Superior temporal gyrus (tissue), 1 donor: ENCODE results near the gene THAP9.
"Not testable (repeated sequence)": the region's sequence is repeated elsewhere in the genome, so short reads cannot be mapped to it uniquely, and the experiment has no call there.

Source experiments
- DNase-seq: peaks from one replicate; pipeline ENCODE4 v3.0.0-alpha.2; 2016; ENCODE audit errors: extremely low spot score

THAP9 gene

GRCh38 chr4:82896755-82897154 lies 3.8 kb upstream of the THAP9 start:
- no peak for DNase-seq

DNA sequence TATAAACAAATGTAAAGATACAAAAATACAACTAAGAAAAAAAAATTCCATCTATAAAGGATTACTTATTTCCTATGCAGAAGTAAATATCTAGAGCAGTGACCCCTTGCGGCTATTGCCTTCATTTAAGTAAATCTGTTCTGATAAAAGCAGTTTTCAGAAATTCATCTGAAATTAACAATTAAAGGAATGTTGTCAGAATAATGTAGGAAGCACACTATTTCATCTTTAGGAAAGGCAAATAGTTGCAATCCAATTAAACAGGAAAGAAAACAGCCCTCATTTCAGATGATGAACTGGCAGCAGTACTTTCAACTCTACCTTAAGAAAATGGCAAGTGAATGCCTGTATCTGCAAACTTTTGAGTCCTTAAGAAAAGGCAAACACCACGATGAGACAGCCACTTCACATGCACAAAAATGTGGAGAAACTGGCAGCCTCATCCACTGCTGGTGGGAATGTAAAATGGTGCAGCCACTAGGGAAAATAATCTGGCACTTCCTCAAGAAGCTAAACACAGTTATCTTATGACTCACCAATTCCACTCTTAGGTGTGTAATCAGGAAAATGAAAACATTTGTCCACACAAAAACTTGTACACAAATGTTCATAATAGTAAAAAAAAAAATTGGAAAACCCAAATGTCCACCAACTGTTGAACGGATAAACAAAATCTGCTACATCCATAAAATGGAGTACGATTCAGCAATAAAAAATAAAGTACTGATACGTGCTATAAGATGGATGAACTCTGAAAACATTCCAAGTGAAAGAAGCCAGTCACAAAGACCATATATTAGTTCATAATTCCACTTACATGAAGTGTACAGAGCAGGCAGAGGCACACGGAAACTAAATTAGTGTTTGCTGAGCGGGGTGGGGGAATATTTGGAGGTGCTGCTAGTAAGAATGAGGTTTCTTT lies 2.0 kb upstream of the THAP9 start:
- peak; percentile 57 for DNase-seq

- no peak for DNase-seq
Measured at GRCh38 chr4:82899374-82900065, 1.0 kb upstream of the THAP9 start.

- DNase-seq, result no peak
Measured at GRCh38 chr4:82900066-82900410, 497 bp upstream of the THAP9 start.

DNA sequence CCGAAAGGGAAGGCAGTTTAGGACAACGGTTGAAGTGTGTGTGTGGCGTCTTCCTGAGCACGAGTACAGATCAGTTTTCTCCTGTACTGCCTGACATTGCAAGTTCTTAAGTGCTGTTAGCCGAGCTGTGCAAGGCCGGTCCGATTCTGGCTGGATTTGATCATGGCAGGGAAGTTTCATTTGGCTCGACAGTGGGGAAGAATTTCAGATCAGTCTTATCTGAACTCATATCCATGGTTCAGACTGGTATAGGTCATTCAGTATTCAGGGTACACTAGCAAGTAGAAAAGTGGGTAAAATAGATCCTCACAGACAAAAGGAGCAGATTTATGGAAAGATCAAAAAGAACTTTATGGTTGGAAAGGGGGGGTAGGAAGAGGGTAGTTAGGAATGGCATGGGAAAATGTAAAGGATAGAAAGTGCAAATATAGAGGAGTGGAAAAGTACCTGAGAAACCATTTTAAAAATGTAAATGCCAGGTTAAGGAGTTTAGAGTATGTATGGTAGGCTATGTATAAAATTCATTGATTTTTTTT lies 716 bp downstream of the THAP9 start:
- no peak for DNase-seq

GRCh38 chr4:82903737-82904136 lies 3.2 kb downstream of the THAP9 start:
- DNase-seq, result no peak

GRCh38 chr4:82905205-82905604 lies 4.7 kb downstream of the THAP9 start:
- no peak for DNase-seq

DNA sequence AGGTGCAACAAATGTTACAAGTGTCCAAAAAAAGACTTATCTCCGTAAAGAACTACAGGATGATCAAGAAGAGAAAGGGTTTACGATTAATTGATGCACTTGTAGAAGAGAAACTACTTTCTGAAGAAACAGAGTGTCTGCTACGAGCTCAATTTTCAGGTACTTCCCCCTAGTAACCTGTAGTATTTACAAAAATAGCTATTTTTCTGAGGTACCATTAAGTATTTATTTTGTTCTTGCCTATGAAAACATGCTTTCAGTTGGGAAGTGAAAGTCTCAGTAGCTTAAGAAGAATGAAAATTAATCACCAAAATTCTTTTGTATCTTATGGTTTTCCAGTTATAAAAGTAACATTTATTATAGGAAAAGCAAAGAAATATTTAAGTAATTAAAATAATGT lies 5.9 kb downstream of the THAP9 start:
- no peak for DNase-seq

GRCh38 chr4:82909326-82909725 lies 8.8 kb downstream of the THAP9 start:
- no peak for DNase-seq

DNA sequence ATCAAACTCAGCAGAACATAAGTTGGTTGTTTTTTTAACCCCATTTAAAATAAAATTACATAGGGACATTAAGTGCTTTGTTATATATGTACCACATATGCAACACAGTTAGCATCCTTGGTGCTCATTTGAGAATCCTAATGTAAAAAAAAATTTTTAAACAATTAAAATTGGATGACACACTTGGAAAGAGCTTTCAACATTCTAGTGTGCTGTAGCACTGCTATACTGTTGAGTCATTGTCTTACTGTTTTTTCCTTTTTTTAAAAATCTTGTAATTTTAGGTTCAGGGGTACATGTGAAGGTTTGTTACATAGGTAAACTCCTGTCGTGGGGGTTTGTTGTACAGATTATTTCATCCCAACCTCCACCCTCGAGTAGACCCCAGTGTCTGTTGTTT lies 12.8 kb downstream of the THAP9 start:
- DNase-seq, result no peak

GRCh38 chr4:82913968-82914367 lies 13.4 kb downstream of the THAP9 start:
- not testable (repeated sequence) for DNase-seq

GRCh38 chr4:82918091-82918490 lies 17.6 kb downstream of the THAP9 start:
- peak; percentile 72 for DNase-seq

GRCh38 chr4:82919386-82919785 lies 18.9 kb downstream of the THAP9 start:
- DNase-seq, result no peak

GRCh38 chr4:82921795-82922194 lies 21.3 kb downstream of the THAP9 start:
- DNase-seq, result no peak

- no peak for DNase-seq
Measured at GRCh38 chr4:82930848-82931755, 30.6 kb downstream of the THAP9 start.

- DNase-seq, result no peak
Measured at GRCh38 chr4:82934441-82934840, 33.9 kb downstream of the THAP9 start.

- no peak for DNase-seq
Measured at GRCh38 chr4:82939414-82939813, 38.9 kb downstream of the THAP9 start.

DNA sequence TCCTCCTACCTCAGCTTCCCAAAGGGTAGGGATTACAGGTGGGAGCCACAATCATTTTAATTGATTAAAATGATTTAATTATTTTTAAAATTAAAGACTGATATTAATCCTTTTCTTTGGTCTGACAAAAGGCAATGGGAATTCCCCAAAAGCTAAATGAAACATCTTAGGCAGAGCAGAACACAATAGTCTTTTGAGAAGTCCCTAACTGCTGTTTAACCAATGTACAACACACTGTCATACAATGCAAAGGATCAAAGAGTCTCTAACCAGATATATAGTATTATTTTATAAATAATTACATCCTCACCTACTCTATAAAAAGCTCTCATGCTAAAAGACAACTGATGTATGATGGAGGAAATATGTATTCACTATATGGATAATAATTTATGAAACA lies 47.0 kb downstream of the THAP9 start:
- no peak for DNase-seq

DNA sequence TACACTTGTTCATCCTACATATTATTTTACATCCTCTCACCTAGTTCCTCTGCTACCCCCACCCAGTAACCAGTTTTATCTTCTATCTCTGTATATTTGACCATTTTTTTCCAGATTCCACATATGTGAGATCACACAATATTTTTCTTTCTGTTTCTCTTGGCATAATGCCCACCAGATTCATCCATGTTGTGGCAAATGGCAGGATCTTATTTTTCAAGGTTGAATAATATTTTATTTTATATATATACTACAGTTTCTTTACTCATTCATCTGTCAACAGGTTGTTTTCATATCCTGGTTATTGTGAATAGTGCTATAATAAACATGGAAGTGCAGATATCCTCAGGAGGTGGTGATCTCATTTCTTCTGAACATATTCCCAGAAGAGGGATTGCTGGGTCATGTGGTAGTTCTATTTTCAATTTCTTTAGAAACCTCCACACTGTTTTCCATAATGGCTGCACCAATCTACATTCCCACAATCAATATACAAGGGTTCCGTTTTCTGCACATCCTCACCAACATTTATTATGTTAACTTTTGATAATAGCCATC lies 48.2 kb downstream of the THAP9 start:
- no peak for DNase-seq

GRCh38 chr4:82951196-82951595 lies 50.7 kb downstream of the THAP9 start:
- DNase-seq, result no peak

DNA sequence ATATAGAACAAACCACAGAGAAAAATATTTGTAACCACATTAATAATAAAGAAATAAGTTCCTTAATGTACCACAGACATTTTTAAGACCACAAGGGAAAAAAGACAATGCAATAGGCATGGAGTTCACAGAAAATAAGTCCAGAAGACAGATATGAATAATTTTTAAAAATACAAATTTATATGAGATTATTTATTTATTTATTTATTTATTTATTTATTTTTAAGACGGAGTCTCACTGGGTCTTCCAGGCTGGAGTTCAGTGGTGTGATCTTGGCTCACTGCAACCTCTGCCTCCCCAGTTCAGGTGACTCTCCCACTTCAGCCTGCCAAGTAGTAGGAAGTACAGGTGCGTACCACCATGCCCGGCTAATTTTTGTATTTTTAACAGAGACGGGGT lies 53.7 kb downstream of the THAP9 start:
- DNase-seq, result no peak

GRCh38 chr4:82957045-82957444 lies 56.5 kb downstream of the THAP9 start:
- DNase-seq, result no peak
